M059J (cell line): ENCODE measurements around the gene GDF10. TPM values are rescaled to one million over a fixed set of nuclear protein-coding genes. Genes with fewer than 3 reads are reported as not detected.

Experiments
- DNase-seq: peaks from one replicate; pipeline ENCODE4 v3.0.0-alpha.2; 2012; ENCODE audit warnings: low read depth
- total RNA-seq: library from RNA; depleted of rRNA; stranded (reverse); fragments of >200 nt; shearing (Covaris generic); gene quantifications from 2 replicates; pipeline ENCODE4 v1.2.3, GENCODE V29; 2014

Gene GDF10
- total RNA-seq, 1 experiment from 2014 or later = not detected

- no peak for DNase-seq
These were observed 5.9 kb upstream of the GDF10 start for GRCh38 chr10:47294057-47294456.

- no peak for DNase-seq
These were observed 5.5 kb upstream of the GDF10 start for GRCh38 chr10:47294501-47294900.

- DNase-seq = no peak
These were observed 4.6 kb upstream of the GDF10 start for GRCh38 chr10:47295411-47295810.

GRCh38 chr10:47296156-47296894, 3.7 kb upstream of the GDF10 start:
- DNase-seq = no peak

- no peak for DNase-seq
These were observed 3.1 kb upstream of the GDF10 start for GRCh38 chr10:47296941-47297340.

- DNase-seq = no peak
These were observed 2.0 kb upstream of the GDF10 start for GRCh38 chr10:47297866-47298540.

- no peak for DNase-seq
These were observed 1.3 kb upstream of the GDF10 start for GRCh38 chr10:47298715-47299114.

- no peak for DNase-seq
These were observed 483 bp downstream of the GDF10 start for GRCh38 chr10:47300429-47300931.

GRCh38 chr10:47301833-47302232, 1.8 kb downstream of the GDF10 start:
- no peak for DNase-seq

GRCh38 chr10:47303105-47303504, 3.1 kb downstream of the GDF10 start:
- no peak for DNase-seq

- DNase-seq = no peak
These were observed 3.9 kb downstream of the GDF10 start for GRCh38 chr10:47303866-47304265.

- DNase-seq = no peak
These were observed 5.6 kb downstream of the GDF10 start for GRCh38 chr10:47305566-47305965.

GRCh38 chr10:47306387-47307210, 6.6 kb downstream of the GDF10 start:
- no peak for DNase-seq

- no peak for DNase-seq
These were observed 7.4 kb downstream of the GDF10 start for GRCh38 chr10:47307381-47307780.

- no peak for DNase-seq
These were observed 8.8 kb downstream of the GDF10 start for GRCh38 chr10:47308775-47309174.

GRCh38 chr10:47309408-47310089, 9.6 kb downstream of the GDF10 start:
- DNase-seq = no peak

- DNase-seq = no peak
These were observed 10.1 kb downstream of the GDF10 start for GRCh38 chr10:47310090-47310505.

GRCh38 chr10:47311193-47311931, 11.4 kb downstream of the GDF10 start:
- DNase-seq = no peak

GRCh38 chr10:47311932-47312662, 12.1 kb downstream of the GDF10 start:
- DNase-seq = peak; percentile 68

GRCh38 chr10:47312663-47312995, 12.6 kb downstream of the GDF10 start:
- no peak for DNase-seq
